8988T (cell line): Measurements from ENCODE around the gene MCM9.
A peak's percentile ranks its signal among the peaks of the same experiment; 100 is the strongest.

Experiments
- DNase-seq: peaks from one replicate; pipeline ENCODE4 v3.0.0; 2011

Gene MCM9

DNA sequence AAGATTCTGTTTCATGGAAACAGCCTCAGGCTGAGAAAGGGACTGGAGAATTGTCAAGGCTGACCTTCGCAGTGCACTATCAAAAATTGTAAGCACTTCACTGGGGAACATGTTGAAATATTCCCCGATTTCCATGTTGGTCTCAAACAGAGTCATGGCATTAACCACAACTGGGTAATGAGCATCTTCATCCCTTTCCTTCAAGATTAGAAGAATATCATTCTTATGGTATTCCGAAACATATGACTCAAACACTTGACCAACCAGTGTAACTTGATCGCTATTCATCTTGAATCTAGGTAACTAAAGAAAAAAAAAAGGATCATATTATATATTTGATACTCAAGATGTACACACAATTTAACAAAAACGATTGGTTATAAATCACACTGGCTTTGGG is 3.5 kb downstream of the MCM9 start:
- no peak for DNase-seq

DNA sequence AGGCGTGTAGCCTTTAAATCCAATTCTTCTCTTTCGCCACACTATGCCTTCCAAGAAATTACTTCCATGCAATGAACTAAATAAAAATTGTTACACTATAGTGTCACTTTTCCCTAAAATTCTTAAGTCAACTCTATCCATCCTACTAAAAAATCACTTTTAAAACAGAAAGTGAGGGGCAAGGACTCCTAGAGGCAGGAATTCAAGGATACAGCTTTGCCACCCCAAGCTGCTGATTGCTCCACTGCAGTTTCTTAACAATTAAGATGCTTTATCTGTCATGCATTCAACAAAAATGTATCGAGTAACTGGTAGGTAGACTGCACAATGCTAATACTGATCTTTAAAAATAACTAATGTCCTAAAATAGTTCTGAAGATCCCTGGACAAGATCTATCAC is 4.3 kb downstream of the MCM9 start:
- DNase-seq: no peak

DNA sequence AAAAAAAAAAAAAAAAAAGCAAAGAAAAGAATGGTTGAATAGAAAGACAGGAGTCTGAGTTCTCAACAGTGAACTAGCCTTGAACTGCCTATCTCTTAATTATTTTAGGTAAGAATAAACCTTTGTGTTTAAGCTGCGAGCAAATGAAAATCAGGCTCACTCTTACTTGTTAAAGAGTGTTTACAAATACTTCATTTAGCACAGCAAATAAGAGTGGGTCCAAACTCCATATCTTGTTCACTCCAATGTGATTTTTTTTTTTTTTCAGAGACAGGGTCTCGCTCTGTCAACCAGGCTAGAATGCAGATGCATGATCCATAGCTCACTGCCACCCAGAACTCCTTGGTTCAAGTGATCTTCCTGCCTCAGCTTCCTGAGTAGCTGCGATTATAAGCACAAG is 11.9 kb downstream of the MCM9 start:
- no peak for DNase-seq

DNA sequence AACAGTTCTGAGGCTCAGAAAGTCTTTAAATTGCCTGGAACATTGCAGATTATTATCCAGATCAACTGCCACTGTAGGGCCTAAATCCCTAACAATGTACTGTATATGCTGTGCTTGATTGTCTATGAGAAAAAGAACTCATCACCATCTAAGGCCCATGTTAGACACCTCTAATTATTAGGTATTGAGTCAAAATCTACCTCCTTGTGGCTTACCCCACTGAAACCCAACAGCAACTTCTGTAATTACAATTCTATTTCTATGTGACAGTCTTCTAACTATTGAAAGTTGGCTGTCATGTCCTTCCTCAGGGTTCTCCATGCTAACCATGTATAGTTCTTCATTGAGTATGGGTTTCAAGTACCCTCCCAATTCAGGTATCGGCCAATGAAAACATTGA is 13.9 kb downstream of the MCM9 start:
- no peak for DNase-seq

DNA sequence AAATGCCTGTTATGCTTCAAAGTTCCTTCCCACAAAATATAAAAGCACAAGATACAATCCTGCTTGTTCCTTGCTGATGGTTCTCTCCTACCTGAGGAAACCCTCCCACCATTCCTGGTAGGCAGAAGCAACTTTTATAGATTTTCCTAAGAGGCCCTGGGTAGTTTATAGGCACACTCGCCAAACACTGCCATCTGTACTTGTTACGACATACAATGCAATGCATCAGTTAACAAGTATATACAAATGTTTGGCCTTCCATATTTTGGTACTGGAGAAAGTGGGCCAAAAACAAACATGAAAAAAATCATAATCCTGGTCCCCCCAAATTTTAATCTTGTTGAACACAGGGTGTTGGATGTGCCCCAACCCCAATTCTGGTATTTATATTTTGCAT is 16.6 kb downstream of the MCM9 start:
- no peak for DNase-seq

DNA sequence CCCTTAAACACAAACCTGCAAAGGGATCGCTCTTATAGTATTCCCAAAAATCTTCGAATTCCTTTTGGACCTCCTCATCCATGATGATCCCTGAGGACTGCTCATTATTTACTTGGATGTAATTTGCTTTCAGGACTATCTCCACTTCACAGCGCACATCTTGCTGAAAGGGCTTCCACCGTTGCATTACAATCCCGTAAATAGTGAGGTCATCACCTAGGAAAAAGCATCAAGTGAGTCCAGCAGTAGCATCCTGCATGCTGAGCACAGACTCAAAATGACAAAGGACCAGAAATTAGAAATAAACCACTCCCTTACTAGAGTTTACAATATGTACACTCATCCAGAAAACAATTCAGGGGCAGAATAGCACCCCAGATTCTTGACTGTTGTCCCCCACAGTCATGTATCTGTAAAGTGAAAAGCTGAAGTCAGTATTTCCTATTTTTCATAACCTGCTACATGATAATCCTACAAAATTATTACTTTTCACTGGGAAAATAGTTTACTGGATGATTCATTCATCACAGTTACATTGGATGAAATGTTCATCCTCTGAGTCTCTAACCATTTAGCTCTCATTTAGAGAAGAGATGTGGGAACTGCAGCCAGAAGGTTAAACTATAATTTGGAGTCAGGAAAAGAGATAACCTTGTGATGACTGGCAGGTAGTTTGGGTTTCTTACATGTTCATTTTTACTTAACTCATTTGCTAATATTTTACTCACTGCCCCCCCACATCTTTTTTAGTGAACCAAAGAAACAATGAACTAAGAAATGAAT is 17.2 kb downstream of the MCM9 start:
- no peak for DNase-seq

DNA sequence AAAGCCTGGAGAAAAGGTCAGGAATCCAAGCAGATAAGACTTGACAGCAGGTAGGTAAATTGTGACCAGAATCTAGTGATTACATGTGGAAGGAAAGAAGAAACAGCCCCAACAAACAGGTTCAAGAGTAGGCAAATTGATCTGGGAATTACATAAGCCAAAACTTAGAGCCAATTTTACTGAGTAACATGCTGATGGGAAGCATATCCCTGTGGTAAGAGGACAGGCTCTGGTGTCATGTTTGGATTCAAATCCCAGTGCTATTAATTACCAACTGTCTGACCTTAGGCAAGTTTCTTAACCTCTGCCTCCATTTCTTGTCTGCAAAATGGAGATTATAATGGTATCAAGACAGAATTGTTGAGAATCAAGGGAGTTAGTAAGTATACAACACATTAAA is 20.4 kb downstream of the MCM9 start:
- no peak for DNase-seq

DNA sequence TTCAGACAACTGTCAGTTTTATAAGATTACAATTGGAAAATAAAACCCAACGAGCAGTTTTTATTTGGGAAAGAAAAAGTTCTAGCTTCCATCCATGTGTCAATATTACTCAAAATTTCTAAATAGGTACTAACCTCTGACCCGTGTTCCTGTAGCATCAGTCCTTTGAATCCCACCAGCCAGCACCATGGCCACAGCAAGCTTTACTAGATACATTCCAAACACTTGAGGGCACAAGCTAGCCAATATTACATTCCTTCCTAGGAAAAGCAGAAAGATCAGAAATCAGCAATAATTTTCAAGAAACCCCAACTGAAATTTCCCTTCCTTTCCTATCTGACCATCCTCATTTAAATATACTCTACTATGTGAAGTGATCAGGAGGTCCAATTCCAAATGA is 21.8 kb downstream of the MCM9 start:
- no peak for DNase-seq

DNA sequence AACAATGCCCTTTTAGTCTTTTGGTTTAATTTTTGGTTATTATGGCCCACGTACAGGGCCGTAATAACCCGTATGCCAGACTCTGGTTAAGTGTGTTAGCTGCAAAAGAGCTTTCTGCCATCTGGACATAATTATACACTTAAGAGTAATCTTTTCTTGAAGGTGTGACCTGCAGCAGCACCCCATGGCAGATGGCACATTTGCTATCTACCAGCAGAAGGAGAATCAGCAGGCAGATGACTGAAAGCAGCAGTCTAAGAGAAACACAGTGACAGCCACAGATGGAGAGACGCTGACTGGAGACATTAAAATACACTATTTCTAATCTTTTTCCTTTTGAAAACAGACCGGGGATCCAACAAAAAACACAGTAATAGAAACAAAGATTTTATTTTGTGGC is 22.3 kb downstream of the MCM9 start:
- no peak for DNase-seq

DNA sequence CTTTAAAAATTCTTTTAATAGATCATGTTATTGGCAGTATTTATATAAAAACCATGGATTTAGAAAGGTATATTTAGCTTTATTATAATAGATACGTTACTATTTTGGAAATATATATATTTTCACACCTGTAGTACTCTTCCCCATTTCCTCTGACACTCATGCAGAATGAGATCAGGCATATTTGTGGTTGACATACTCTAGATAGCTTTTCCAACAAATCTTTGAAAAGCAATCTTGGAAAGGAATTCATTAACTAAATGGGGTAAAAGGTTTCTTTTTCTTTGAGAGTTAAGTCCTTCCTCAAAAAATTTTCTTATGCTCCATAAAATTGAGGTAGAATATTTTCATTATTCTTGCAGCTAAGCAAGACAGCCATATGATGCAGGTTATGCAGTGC is 26.5 kb downstream of the MCM9 start:
- no peak for DNase-seq

DNA sequence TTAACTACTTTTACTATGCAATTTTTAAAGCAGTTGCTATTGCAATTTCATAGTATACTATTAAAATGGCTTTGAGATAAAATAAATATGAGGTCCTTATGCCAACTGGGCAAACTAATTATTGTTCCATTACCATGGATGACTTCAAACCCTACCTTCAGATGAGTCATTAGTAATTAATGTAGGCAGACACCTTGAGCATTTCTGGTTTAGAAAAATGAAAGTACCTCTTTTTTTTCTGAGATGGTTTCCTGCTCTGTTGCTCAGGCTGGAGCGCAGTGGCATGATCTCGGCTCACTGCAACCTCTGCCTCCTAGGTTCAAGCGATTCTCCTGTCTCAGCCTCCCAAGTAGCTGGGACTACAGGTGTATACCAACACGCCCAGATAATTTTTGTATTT is 29.1 kb downstream of the MCM9 start:
- no peak for DNase-seq

DNA sequence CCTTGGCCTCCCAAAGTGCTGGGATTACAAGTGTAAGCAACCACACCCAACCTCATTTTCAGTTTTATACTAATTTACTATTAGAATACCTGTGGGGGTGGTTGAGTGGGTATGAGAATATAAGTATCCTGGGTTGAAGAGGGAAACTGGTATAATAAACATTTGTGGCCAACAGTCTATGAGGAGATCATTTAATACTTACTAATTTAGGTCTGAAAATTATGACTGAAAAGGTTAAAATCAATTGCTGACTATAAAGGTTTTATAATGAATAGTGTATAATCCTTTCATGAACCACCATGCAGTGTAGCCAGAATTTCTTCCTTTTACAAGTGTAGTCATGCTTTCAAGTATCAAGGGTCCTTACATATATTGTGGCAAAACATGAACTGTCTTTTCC is 29.9 kb downstream of the MCM9 start:
- no peak for DNase-seq

DNA sequence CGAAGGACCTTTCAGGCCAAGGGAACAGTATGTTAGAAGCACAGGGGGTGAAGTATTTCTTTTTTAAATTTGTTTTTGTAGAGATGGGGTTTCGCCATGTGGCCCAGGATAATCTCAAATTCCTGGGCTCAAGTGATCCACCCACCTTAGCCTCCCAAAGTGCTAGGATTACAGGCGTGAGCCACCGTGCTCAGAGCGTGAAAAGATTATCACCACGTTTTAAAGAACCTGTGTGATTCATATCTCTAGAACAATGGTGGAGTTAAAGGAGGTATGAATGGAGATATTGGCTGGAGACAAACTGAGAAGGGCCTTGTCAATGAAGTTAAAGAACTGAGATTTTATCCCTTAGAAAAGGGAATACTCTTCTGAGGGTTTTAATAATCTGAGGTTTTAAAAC is 31.3 kb downstream of the MCM9 start:
- DNase-seq: no peak

DNA sequence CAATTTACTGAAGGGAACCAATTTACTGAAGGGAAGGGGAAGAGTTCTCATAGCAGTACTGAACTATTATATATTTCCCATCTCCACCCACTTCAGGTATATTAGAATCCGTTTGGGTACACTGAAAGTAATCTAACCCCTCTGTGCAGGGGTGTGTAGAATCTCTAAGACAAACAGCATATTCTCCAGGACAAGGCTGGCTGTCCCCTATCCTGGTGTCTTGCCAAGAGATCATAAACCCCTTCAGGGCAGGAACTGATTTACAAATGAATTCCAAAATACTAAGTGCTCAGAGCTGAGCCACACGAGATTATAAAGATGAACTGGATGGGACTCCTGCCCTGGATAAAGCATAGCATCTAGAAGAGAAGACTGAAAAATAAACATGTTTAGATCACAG is 31.8 kb downstream of the MCM9 start:
- DNase-seq: no peak

DNA sequence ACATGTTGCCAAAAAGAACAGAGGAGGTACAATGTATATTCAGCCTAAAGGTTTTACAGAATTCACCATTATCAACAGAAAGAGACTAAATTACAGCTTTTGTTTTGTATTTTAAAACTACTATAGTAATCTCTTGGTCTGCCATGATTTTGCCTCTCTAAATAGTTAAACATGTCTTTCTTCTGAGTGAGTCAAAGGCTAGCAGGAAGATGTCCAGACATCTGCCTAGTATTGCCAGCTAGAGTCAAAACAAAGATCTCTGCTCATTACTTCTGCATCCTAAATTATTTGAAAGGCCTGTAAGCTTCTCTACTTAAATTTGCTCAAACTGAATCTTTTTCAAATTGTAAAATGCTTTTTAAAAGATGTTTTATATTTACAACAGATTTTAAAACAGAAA is 32.2 kb downstream of the MCM9 start:
- DNase-seq: no peak

DNA sequence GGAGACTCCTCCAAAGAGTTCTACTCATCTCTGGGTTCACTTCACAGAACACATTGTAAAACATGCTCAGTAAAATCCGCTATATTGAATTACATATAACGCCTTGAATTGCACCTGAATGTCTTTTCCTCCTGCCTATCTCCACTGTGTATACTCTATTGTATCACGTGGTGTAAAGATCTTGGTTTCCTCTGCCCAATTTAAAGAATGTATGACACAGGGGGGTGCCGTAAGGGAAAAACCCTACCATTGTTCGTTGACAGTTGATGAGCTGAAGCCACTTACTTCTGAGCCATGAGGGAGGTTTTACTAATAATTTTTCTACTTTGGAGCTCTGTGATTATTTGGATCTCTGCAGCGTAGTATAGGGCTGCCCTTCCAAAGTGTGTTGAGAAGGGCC is 35.0 kb downstream of the MCM9 start:
- no peak for DNase-seq

DNA sequence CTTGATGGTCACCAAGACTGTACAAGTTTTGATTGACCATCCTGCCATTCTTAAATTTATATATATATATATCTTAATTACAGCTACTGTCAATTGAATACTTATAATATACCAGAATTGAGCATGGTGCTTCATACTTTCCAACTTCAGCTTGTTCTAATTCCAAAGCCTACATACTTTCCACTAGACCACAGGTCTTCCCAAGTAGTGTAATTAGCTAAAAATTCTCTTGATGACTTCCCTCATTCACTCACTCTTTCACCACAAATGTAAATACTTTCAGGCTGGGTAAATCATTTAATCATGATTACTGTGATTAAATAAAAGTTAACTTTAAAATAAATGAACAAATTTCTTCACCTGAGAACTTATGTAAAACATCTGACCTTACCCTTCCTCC is 37.6 kb downstream of the MCM9 start:
- DNase-seq: no peak

DNA sequence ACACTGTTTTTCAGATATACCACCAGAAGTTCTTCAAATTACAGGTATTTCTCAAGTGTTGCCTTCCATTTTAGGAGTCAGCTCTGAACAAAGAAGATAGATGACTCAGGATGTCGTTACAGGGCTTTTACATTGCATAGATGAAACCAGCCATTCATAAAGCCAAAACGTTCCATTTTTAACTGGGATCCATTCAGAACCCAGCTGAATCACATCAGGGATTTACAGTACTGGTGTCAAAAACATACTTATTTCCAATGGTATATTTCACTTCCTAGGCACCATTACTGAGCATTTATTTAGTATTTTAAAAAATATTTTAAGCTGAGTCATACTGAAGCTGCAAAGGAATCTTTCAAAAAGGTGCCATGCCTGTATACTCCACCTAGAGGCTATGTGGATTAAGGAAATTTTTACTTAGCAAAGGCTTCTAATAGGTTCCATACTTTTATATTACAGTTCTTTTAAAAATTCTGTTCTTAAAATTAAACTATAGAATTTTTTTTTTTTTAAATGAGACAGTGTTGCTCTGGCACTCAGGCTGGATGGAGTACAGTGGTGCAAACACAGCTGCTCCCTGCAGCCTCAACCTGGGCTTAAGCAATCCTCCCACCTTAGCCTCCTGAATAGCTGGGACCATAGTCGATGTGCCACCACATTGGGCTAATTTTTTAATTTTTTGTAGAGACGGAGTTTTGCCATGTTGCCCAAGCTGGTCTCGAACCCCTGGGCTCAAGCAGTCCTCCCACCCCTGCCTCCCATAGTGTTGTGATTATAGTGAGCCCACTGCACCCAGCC is 38.4 kb downstream of the MCM9 start:
- peak; percentile 29 for DNase-seq

DNA sequence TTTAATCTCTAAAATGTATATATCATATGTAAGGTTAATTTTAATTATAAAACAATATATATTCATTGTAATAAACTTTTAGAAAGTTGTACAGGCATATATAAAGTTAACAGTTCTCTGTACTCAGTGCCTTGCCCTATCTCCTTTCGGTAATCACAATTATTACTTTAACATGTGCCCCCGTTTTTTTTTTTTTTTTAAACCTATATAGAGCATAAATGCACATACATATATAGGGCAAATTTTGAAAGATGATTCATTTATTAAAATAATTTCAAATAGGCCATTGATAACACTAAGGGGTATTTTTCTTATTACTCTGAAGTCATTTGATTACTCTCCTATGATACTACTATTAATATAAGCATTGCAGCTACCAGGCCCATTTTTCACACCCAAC is 39.1 kb downstream of the MCM9 start:
- no peak for DNase-seq

DNA sequence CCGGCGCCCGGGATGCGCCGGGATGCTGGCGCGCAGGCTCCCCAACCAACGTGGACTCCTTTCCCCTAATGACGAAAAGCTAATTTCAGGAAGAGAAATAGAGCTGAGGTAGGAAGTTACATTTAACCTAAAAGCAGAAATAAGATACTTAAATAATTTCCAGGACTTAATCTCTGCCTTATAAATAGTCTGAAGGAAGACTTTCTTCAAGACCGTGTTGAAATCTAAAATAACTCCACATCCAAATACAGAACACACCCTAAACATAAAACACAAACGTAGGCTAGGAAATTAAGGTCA is 39.7 kb downstream of the MCM9 start:
- no peak for DNase-seq

DNA sequence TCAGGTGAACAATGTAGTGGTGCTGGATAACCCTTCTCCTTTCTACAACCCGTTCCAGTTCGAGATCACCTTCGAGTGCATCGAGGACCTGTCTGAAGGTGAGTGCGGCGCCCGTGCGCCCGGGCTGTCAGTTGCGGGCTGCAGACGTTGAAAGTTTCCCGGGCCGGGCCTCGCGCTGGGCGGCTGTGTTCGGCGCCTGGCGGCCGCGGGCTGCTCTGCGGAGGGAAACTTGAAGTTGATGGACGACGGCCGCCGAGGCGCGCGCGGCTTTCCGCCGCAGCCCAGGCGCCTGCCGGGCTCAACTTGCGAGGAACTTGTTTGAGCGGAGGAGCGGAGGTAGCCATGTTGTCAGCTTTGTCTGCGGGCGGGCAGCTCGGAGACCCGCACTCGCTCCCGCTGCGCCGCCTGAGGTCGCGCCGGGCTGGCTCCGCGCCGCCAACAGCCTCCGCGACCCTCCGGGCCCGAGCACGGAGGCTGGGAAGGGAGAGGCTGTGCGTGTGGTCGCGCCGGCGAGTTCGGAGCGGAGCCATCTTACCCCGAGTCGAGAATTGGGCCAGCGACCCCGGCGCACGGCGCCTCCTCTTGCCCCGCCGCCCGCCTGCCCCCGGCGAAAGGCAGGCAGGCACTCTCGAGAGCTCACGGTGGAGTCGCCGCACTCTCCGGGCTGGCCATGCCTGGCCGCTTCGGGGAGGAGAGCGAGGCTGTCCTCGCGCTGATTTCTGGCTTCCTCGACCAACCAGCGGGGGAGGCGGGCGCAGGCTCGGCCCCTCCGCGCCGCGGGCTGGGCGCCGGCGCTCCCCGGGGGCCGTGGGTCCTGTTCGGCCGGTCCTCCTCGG is 40.3 kb downstream of the MCM9 start:
- DNase-seq: peak; percentile 37

DNA sequence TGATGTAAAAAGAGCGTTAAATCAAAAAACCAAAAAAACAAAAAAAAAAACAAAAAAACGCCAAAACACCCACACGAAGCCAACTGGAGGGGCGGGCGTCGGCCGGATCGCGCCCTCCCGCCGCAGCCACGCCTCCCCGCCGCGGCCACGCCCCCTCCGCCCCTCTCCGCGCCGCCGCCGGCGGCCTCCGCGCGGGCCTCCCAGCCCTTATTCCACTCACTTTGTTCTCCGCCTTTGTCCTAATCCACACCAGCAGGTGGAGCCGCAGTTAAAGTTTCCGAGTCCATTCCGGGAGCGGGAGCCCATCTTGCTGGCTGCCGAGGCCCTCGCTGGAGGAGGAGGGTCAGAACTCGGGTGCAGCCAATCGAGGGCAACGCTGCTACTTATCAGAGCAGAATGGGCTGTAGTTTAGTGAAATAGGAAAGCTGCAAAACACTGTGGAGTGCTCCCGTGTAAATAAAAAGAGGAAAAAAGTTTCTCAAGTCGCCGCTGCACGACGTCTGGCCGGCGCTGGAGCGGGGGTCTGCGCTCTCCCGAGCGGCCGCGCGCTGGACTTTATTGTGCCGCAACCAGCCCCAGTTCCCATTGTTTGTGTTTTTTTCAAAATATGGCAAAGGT is 41.0 kb downstream of the MCM9 start, which contains the start of gene ASF1A:
TSS of gene ASF1A (plus strand) at position 346 of the 618 bp plus-strand sequence. CDS start at position 608, 262 bp downstream.
- peak; percentile 76 for DNase-seq

DNA sequence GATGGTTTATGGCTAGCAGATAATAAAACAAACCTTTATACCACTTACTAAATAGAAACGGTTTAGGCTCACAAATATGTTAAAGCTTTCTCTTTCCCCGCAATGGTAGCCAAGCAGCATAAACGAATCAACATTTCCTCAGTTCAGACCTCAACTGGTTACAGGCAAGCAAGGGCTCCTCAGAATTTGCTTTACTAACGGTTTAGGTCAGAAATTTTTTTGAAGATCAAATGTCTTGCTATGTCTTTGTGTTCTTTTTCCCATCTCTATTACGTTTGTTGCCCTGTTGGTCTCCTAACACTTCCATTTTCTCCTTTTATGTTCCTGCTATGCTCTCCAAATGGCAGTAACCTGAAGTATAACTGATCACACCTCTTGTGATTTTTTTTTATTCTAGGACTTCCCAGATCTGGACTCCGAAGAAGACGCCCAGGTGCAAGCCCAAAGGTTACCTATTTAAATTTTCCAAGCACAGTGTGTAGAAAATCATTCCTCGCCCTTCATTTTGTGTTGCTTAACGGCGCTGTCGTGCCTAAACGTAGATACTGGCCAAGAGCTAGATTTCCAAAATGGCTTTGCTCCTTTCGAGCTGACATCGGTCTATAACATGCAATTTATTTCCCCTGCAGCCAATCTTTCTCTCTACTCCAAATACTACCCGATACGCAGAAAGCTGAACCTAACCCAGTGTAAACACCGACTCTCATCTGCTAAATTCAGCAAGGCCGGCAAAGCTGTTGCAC is 41.7 kb downstream of the MCM9 start:
- DNase-seq: no peak
